IPS-18a (cell line): Measurements from ENCODE around the gene PTH2R.
"Not testable (repeated sequence)": the region's sequence is repeated elsewhere in the genome, so short reads cannot be mapped to it uniquely, and the experiment has no call there.

ENCODE experiments used
- H3K27ac ChIP-seq: one replicate; pipeline ENCODE4 v1.5.1; 2013; ENCODE audit warnings: low read length
- H3K27me3 ChIP-seq: one replicate; pipeline ENCODE4 v1.6.1; 2013; ENCODE audit warnings: mild to moderate bottlenecking, low read length; ENCODE audit not compliant: control insufficient read depth, insufficient read depth
- H3K36me3 ChIP-seq: one replicate; pipeline ENCODE4 v1.6.1; 2013; ENCODE audit warnings: low read depth, low read length; ENCODE audit not compliant: control insufficient read depth
- H3K4me1 ChIP-seq: one replicate; pipeline ENCODE4 v1.6.1; 2013; ENCODE audit warnings: low read depth, low read length; ENCODE audit not compliant: control insufficient read depth
- H3K4me3 ChIP-seq: one replicate; pipeline ENCODE4 v1.5.1; 2013; ENCODE audit warnings: low read length
- H3K9ac ChIP-seq: one replicate; pipeline ENCODE4 v1.6.1; 2013; ENCODE audit warnings: mild to moderate bottlenecking, low read length, moderate library complexity
- H3K9me3 ChIP-seq: one replicate; pipeline ENCODE4 v1.6.1; 2013; ENCODE audit warnings: low read depth, low read length; ENCODE audit not compliant: control insufficient read depth

The PTH2R gene

GRCh38 chr2:208464205-208464604 is 57.6 kb downstream of the PTH2R start:
- Histone ChIP-seq H3K27me3 (peaks cover 9% of the 10 kb centered on the region), H3K4me1 (no peaks in the 10 kb centered on the region), H3K4me3 (no peak overlapping the region), H3K36me3 (no peaks in the 10 kb centered on the region), H3K9ac (no peak overlapping the region), H3K27ac (no peak overlapping the region), H3K9me3 (no peaks in the 10 kb centered on the region)

- Histone ChIP-seq H3K4me3 (no peak overlapping the region), H3K36me3 (no peaks in the 10 kb centered on the region), H3K9me3 (no peaks in the 10 kb centered on the region), H3K4me1 (no peaks in the 10 kb centered on the region), H3K27me3 (peaks cover 9% of the 10 kb centered on the region), H3K9ac (no peak overlapping the region), H3K27ac (no peak overlapping the region)
These were observed 59.7 kb downstream of the PTH2R start for GRCh38 chr2:208466151-208466919.

GRCh38 chr2:208466920-208467298 is 60.3 kb downstream of the PTH2R start:
- H3K9me3 ChIP-seq: no peaks in the 10 kb centered on the region
- peaks cover 9% of the 10 kb centered on the region for H3K27me3 ChIP-seq
- no peaks in the 10 kb centered on the region for H3K4me1 ChIP-seq
- no peak overlapping the region for H3K27ac ChIP-seq
- H3K36me3 ChIP-seq: no peaks in the 10 kb centered on the region
- H3K9ac ChIP-seq: no peak overlapping the region
- no peak overlapping the region for H3K4me3 ChIP-seq

GRCh38 chr2:208467564-208467963 is 61.0 kb downstream of the PTH2R start:
- H3K9me3 ChIP-seq: no peaks in the 10 kb centered on the region
- H3K27me3 ChIP-seq: peaks cover 9% of the 10 kb centered on the region
- no peaks in the 10 kb centered on the region for H3K4me1 ChIP-seq
- H3K27ac ChIP-seq: no peak overlapping the region
- H3K4me3 ChIP-seq: no peak overlapping the region
- no peak overlapping the region for H3K9ac ChIP-seq
- no peaks in the 10 kb centered on the region for H3K36me3 ChIP-seq

- Histone ChIP-seq H3K36me3 (no peaks in the 10 kb centered on the region), H3K9me3 (no peaks in the 10 kb centered on the region), H3K27ac (no peak overlapping the region), H3K4me1 (no peaks in the 10 kb centered on the region), H3K4me3 (no peak overlapping the region), H3K9ac (no peak overlapping the region), H3K27me3 (no peaks in the 10 kb centered on the region)
These were observed 71.1 kb downstream of the PTH2R start for GRCh38 chr2:208477741-208478140.

GRCh38 chr2:208479342-208479741 is 72.8 kb downstream of the PTH2R start:
- no peaks in the 10 kb centered on the region for H3K36me3 ChIP-seq
- H3K27me3 ChIP-seq: no peaks in the 10 kb centered on the region
- no peak overlapping the region for H3K27ac ChIP-seq
- no peaks in the 10 kb centered on the region for H3K9me3 ChIP-seq
- H3K4me1 ChIP-seq: no peaks in the 10 kb centered on the region
- no peak overlapping the region for H3K4me3 ChIP-seq
- no peak overlapping the region for H3K9ac ChIP-seq

GRCh38 chr2:208481945-208482344 is 75.4 kb downstream of the PTH2R start:
- H3K4me1 ChIP-seq, H3K27ac ChIP-seq, H3K27me3 ChIP-seq, H3K9me3 ChIP-seq, H3K4me3 ChIP-seq, H3K9ac ChIP-seq, H3K36me3 ChIP-seq: not testable (repeated sequence)

- not testable (repeated sequence) for H3K9me3 ChIP-seq, H3K36me3 ChIP-seq, H3K27ac ChIP-seq, H3K9ac ChIP-seq, H3K4me1 ChIP-seq, H3K27me3 ChIP-seq, H3K4me3 ChIP-seq
These were observed 75.9 kb downstream of the PTH2R start for GRCh38 chr2:208482453-208483015.

- Histone ChIP-seq H3K36me3 (no peaks in the 10 kb centered on the region), H3K9me3 (no peaks in the 10 kb centered on the region), H3K4me1 (no peaks in the 10 kb centered on the region), H3K27ac (no peak overlapping the region), H3K4me3 (no peak overlapping the region), H3K9ac (no peak overlapping the region), H3K27me3 (no peaks in the 10 kb centered on the region)
These were observed 78.8 kb downstream of the PTH2R start for GRCh38 chr2:208485390-208485789.

GRCh38 chr2:208488686-208489564 is 82.3 kb downstream of the PTH2R start:
- Histone ChIP-seq H3K4me1 (no peaks in the 10 kb centered on the region), H3K27ac (no peak overlapping the region), H3K27me3 (no peaks in the 10 kb centered on the region), H3K9ac (no peak overlapping the region), H3K9me3 (no peaks in the 10 kb centered on the region), H3K4me3 (no peak overlapping the region), H3K36me3 (no peaks in the 10 kb centered on the region)

GRCh38 chr2:208489687-208490086 is 83.1 kb downstream of the PTH2R start:
- Histone ChIP-seq H3K27ac (no peak overlapping the region), H3K4me3 (no peak overlapping the region), H3K36me3 (no peaks in the 10 kb centered on the region), H3K9me3 (no peaks in the 10 kb centered on the region), H3K4me1 (no peaks in the 10 kb centered on the region), H3K9ac (no peak overlapping the region), H3K27me3 (no peaks in the 10 kb centered on the region)
